Measurements from ENCODE around the gene SMIM10L2A.
"Not testable (repeated sequence)": the region's sequence is repeated elsewhere in the genome, so short reads cannot be mapped to it uniquely, and the experiment has no call there.

The SMIM10L2A gene

GRCh38 chrX:135421932-135422809 is at the start of gene SMIM10L2A:
Gene SMIM10L2A (plus strand): TSS chrX:135421944. CDS start chrX:135422132, 188 bp downstream.
- no peak for DNase-seq

GRCh38 chrX:135373357-135373756 is 48.4 kb upstream of the SMIM10L2A start:
- no peak for DNase-seq

GRCh38 chrX:135382260-135382659 is 39.5 kb upstream of the SMIM10L2A start:
- no peak for DNase-seq

- DNase-seq = no peak
Measured at GRCh38 chrX:135383249-135383648, 38.5 kb upstream of the SMIM10L2A start.

DNA sequence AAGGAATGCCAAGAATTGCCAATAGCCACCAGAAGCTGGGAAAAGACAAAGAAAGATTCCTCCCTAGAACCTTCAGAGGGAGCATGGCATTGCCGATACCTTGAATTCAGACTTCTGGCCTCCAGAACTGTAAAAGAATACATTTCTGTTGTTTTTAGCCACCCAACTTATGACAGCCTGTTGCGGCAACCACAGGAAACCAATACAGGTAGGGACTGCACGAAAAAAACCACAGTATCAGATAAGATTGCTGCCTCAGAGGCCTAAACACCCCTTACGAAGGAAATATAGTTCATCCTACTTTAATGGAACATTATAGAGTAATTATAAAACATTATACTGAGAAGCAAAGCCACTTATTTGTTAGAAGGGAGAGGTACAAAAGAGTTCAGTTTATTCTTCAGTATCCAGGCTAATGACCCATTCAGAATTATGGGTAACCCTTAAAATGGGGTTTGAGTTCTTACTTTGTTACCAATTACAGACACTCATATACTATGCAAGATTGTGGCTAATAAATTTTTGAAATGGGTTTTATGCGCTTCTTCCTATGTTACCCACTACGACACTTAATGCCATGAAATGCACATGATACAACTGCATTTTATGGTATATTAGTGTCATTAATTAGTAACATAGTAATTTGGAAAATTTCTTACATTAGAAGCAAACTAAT is 37.4 kb upstream of the SMIM10L2A start:
- DNase-seq = peak; percentile 19 to 25

GRCh38 chrX:135388841-135389240 is 32.9 kb upstream of the SMIM10L2A start:
- DNase-seq = no peak

- no peak for DNase-seq
Measured at GRCh38 chrX:135389243-135389642, 32.5 kb upstream of the SMIM10L2A start.

- no peak for DNase-seq
Measured at GRCh38 chrX:135389717-135390116, 32.0 kb upstream of the SMIM10L2A start.

- no peak for DNase-seq
Measured at GRCh38 chrX:135391734-135392133, 30.0 kb upstream of the SMIM10L2A start.

- no peak for DNase-seq
Measured at GRCh38 chrX:135393051-135393450, 28.7 kb upstream of the SMIM10L2A start.

- DNase-seq = no peak
Measured at GRCh38 chrX:135395064-135395463, 26.7 kb upstream of the SMIM10L2A start.

GRCh38 chrX:135396109-135396508 is 25.6 kb upstream of the SMIM10L2A start:
- DNase-seq = no peak

- no peak for DNase-seq
Measured at GRCh38 chrX:135396566-135396965, 25.2 kb upstream of the SMIM10L2A start.

GRCh38 chrX:135397652-135398051 is 24.1 kb upstream of the SMIM10L2A start:
- no peak for DNase-seq

DNA sequence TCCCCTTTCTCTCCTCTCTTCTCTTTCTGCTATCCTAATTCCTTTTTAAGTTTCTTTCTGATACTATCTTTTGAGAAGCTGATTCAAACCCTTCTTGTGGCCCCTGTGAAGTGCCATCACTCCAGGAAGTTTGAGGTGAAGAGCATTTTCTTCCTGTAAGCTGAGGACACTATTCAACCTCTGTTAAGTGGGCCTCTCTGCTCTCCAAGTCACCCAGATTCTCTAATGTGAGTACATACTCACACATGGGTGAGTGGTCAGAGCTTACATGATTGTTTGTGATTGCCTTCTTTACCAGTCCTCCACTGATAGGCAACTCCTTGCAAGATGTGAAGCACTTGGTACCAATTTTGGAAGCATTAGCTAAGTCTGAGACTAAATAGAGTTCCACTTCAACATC is 18.4 kb upstream of the SMIM10L2A start:
- DNase-seq = no peak

DNA sequence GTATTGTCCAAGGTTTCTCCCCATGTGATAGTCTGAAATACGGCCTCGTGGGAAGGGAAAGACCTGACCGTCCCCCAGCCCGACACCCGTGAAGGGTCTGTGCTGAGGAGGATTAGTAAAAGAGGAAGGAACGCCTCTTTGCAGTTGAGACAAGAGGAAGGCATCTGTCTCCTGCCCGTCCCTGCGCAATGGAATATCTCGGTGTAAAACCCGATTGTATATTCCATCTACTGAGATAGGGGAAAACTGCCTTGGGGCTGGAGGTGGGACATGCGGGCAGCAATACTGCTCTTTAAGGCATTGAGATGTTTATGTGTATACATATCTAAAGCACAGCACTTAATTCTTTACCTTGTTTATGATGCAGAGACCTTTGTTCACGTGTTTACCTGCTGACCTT is 15.3 kb upstream of the SMIM10L2A start:
- DNase-seq = not testable (repeated sequence)

- DNase-seq = no peak
Measured at GRCh38 chrX:135408794-135409193, 12.9 kb upstream of the SMIM10L2A start.

- no peak for DNase-seq
Measured at GRCh38 chrX:135410861-135411627, 10.7 kb upstream of the SMIM10L2A start.

DNA sequence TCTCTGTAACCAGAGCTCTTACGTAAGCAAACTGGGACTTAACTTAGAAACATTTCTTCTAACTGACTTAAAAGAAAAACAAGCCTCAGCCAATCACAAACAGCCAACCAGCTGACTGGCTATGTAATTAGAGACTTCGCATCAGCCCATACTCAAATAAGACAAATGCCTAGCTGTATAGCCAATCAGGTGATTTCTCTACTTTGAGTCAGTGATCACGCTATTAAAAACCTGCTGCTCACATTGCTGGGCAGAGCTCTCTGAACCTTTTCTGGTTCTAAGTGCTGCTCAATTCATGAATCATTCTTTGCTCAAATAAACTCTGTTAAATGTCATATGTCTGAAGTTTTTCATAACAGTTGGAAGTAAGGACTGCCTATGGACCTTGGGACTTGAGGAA is 9.9 kb upstream of the SMIM10L2A start:
- DNase-seq = no peak

DNA sequence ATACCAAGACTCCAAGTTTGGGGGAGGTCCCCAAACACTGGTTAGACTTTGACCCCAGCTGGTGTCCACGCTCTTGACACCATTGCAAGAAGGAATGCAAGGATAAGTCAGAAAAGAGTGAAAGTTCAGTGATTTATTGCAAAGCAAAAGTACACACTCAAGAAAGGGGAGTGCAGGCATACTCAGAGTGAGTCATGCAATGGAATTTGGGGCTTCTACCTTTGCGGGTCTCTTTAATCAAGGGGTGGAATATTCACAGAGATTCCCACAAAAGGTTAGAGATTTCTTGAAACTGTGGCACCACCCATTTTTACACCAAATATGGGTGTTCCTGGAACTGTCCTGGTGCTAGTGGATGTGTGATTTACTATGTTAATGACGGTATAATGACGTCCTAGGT is 5.2 kb upstream of the SMIM10L2A start:
- no peak for DNase-seq

GRCh38 chrX:135420831-135421230 is 913 bp upstream of the SMIM10L2A start:
- DNase-seq = no peak

DNA sequence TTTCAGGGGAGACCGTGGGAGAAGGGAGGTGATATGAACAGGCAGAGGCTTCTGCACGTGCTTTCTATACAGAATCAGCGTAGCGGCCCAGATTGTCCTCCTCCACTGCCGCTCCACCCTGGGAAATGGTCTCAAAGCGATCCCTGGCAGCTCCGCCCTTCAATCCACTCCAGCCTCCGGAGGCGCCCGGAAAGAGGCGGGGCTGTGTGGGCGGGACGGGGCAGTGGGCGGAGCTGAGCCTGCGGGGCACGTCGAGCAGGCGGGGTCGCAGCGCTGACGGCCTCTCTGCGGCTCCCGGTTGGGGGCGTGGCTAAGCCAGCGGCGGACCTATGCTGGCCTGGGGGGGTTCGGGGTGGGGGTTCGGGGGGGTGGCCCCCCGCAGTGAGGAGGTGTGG is 210 bp upstream of the SMIM10L2A start:
- peak; percentile 84 to 86 for DNase-seq

- not testable (repeated sequence) for DNase-seq
Measured at GRCh38 chrX:135422810-135423168, 1.0 kb downstream of the SMIM10L2A start.
